GM23248 (cell line): Measurements from ENCODE around the gene MYH15. TPM values are rescaled to one million over a fixed set of nuclear protein-coding genes. Genes with fewer than 3 reads are reported as not detected.

Source experiments
- DNase-seq: peaks from one replicate; pipeline ENCODE4 v3.0.0-alpha.2; 2015
- H2AFZ ChIP-seq: fragments of 200-600 bp; sonication (generic); 2 replicates; pipeline ENCODE4 v1.6.1; 2016; ENCODE audit warnings: antibody characterized with exemption
- H3F3A ChIP-seq: fragments of 200-600 bp; sonication (generic); 2 replicates; pipeline ENCODE4 v1.6.1; 2016; ENCODE audit warnings: mild to moderate bottlenecking, antibody characterized with exemption, mixed run types; ENCODE audit not compliant: insufficient read depth
- H3K27ac ChIP-seq: fragments of 200-600 bp; sonication (generic); 2 replicates; pipeline ENCODE4 v1.5.1; 2016; ENCODE audit warnings: mild to moderate bottlenecking
- H3K27me3 ChIP-seq: fragments of 200-600 bp; sonication (generic); replicated peaks from 2 replicates; pipeline ENCODE4 v1.6.1; 2016; ENCODE audit warnings: mild to moderate bottlenecking; ENCODE audit not compliant: insufficient read depth
- H3K36me3 ChIP-seq: fragments of 200-600 bp; sonication (generic); 2 replicates; pipeline ENCODE4 v1.6.1; 2016; ENCODE audit warnings: low read depth, mild to moderate bottlenecking
- H3K4me1 ChIP-seq: fragments of 200-600 bp; sonication (generic); 2 replicates; pipeline ENCODE4 v1.6.1; 2016; ENCODE audit warnings: mild to moderate bottlenecking; ENCODE audit not compliant: insufficient read depth
- H3K4me2 ChIP-seq: fragments of 200-600 bp; sonication (generic); one replicate; pipeline ENCODE4 v1.6.1; 2016; ENCODE audit warnings: mild to moderate bottlenecking; ENCODE audit not compliant: unreplicated experiment
- H3K4me3 ChIP-seq: fragments of 200-600 bp; sonication (generic); 2 replicates; pipeline ENCODE4 v1.5.1; 2016; ENCODE audit warnings: mild to moderate bottlenecking
- H3K79me2 ChIP-seq: fragments of 200-600 bp; sonication (generic); 2 replicates; pipeline ENCODE4 v1.6.1; 2016; ENCODE audit warnings: mild to moderate bottlenecking; ENCODE audit not compliant: insufficient read depth
- H3K9ac ChIP-seq: fragments of 200-600 bp; sonication (generic); 2 replicates; pipeline ENCODE4 v1.6.1; 2016; ENCODE audit warnings: mild to moderate bottlenecking
- H3K9me2 ChIP-seq: fragments of 200-600 bp; sonication (generic); 2 replicates; pipeline ENCODE4 v1.6.1; 2016; ENCODE audit warnings: mixed run types, mild to moderate bottlenecking, moderate library complexity; ENCODE audit not compliant: insufficient read depth
- H3K9me3 ChIP-seq: fragments of 200-600 bp; sonication (generic); one replicate; pipeline ENCODE4 v1.6.1; 2017; ENCODE audit warnings: low read depth
- H4K20me1 ChIP-seq: fragments of 200-600 bp; sonication (generic); 2 replicates; pipeline ENCODE4 v1.6.0; 2016; ENCODE audit not compliant: insufficient read depth
- EZH2 ChIP-seq: fragments of 200-600 bp; sonication (generic); IDR thresholded peaks from 2 replicates; pipeline ENCODE4 v1.6.1; 2018; ENCODE audit warnings: antibody characterized with exemption, mild to moderate bottlenecking; ENCODE audit not compliant: insufficient read depth, poor library complexity, severe bottlenecking
- EZH2phosphoT487 ChIP-seq: fragments of 200-600 bp; sonication (generic); IDR thresholded peaks from 2 replicates; pipeline ENCODE4 v1.6.1; 2018; ENCODE audit warnings: antibody characterized with exemption, moderate library complexity, mild to moderate bottlenecking, low read depth; ENCODE audit not compliant: insufficient read depth
- WGBS, 2 experiments: methylation state at CpG; one replicate each; pipeline ENCODE4 v1.1.6; 2015 to 2017; ENCODE audit warnings: low lambda C conversion rate in 2 of 2, low coverage in 1 of 2; ENCODE audit errors: missing lambda C conversion rate in 2 of 2; 5-methylcytosine and 5-hydroxymethylcytosine counted together
- in situ Hi-C: fragments of 300-500 bp; cut with MboI; formaldehyde crosslinking; loops from 2 replicates; pipeline ENCODE4 v1.15.0; 2020
- polyA plus RNA-seq: library from polyadenylated mRNA; unstranded; fragments of >200 nt; fragmentation: Nextera tagmentation; extraction: Ambion mirVana; gene quantifications from 2 replicates; pipeline ENCODE4 v1.2.1, GENCODE V29; 2016
- total RNA-seq: library from RNA; depleted of rRNA; stranded (reverse); fragments of >200 nt; shearing (Covaris generic); gene quantifications from 2 replicates; pipeline ENCODE4 v1.2.3, GENCODE V29; 2014

Gene MYH15
- total and polyA plus RNA-seq, 2 experiments from 2014 or later, result 0.08 to 0.11 TPM

GRCh38 chr3:108406063-108406660, 104.2 kb downstream of the MYH15 start:
- no peaks in the 10 kb centered on the region for H3K79me2 ChIP-seq
- H4K20me1 ChIP-seq, result no peaks in the 10 kb centered on the region
- H3K9me2 ChIP-seq, result no peaks in the 10 kb centered on the region
- H3K27me3 ChIP-seq, result no peaks in the 10 kb centered on the region
- TF ChIP-seq EZH2phosphoT487 (no peak), EZH2 (no peak)
- H3K9me3 ChIP-seq, result no peaks in the 10 kb centered on the region
- H2AFZ ChIP-seq, result no peak overlapping the region
- in situ Hi-C loops, result no loop called here
- no peaks in the 10 kb centered on the region for H3F3A ChIP-seq
- H3K4me2 ChIP-seq, result no peak overlapping the region
- no peaks in the 10 kb centered on the region for H3K36me3 ChIP-seq
- no peak overlapping the region for H3K9ac ChIP-seq
- 72 to 75% methylated on average over 3 of the region's 3 CpGs for WGBS, 2 experiments
- H3K27ac ChIP-seq, result no peak overlapping the region
- DNase-seq, result peak; percentile 45
- no peak overlapping the region for H3K4me3 ChIP-seq
- H3K4me1 ChIP-seq, result peaks cover 12% of the 10 kb centered on the region; the same call in 1 of the 2 replicates

DNA sequence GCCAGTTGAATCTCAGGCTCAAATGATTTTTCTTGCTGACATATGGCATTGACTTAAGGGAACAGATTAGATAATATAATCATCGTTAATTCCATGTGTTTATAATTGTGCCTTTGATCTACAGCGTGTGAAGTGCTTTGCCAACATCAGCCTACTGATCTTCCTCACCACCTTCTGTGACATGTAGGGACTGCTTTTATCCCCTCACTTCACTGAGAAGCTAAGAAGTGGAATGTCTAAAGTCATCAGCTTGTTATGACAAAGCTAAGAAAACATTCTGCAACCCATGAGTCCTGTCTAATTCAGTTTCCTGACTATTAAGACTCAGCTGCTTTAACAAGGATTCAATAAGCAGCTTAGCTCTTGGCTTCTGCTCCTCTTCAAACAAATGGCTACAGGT, 106.0 kb downstream of the MYH15 start:
- Histone ChIP-seq H3K4me3 (no peak overlapping the region), H3K79me2 (no peaks in the 10 kb centered on the region), H3K36me3 (no peaks in the 10 kb centered on the region), H3K27ac (no peak overlapping the region), H3K9me3 (no peaks in the 10 kb centered on the region), H2AFZ (no peak overlapping the region), H3K9me2 (no peaks in the 10 kb centered on the region), H3K27me3 (no peaks in the 10 kb centered on the region), H3F3A (no peaks in the 10 kb centered on the region), H3K4me2 (no peak overlapping the region), H4K20me1 (no peaks in the 10 kb centered on the region), H3K9ac (no peak overlapping the region), H3K4me1 (peaks cover 12% of the 10 kb centered on the region; the same call in 1 of the 2 replicates)
- WGBS, 2 experiments, result 93% methylated on average over 2 of the region's 2 CpGs
- DNase-seq, result peak; percentile 28
- in situ Hi-C loops, result no loop called here
- no peak for TF ChIP-seq EZH2
- no peak for TF ChIP-seq EZH2phosphoT487

- in situ Hi-C loops, result no loop called here
- peak; percentile 23 for DNase-seq
- H4K20me1 ChIP-seq, result no peaks in the 10 kb centered on the region
- TF ChIP-seq EZH2phosphoT487 (no peak), EZH2 (no peak)
- no peaks in the 10 kb centered on the region for H3K9me2 ChIP-seq
- no peak overlapping the region for H3K4me2 ChIP-seq
- H3K79me2 ChIP-seq, result no peaks in the 10 kb centered on the region
- H3F3A ChIP-seq, result no peaks in the 10 kb centered on the region
- H3K9me3 ChIP-seq, result no peaks in the 10 kb centered on the region
- no peak overlapping the region for H3K27ac ChIP-seq
- H3K4me1 ChIP-seq, result peaks cover 12% of the 10 kb centered on the region; the same call in 1 of the 2 replicates
- no peak overlapping the region for H2AFZ ChIP-seq
- no peak overlapping the region for H3K4me3 ChIP-seq
- H3K9ac ChIP-seq, result no peak overlapping the region
- H3K27me3 ChIP-seq, result no peaks in the 10 kb centered on the region
- no peaks in the 10 kb centered on the region for H3K36me3 ChIP-seq
- WGBS, 2 experiments, result 95 to 98% methylated on average over 4 of the region's 4 CpGs
Observed at GRCh38 chr3:108403686-108404345, 106.6 kb downstream of the MYH15 start.

DNA sequence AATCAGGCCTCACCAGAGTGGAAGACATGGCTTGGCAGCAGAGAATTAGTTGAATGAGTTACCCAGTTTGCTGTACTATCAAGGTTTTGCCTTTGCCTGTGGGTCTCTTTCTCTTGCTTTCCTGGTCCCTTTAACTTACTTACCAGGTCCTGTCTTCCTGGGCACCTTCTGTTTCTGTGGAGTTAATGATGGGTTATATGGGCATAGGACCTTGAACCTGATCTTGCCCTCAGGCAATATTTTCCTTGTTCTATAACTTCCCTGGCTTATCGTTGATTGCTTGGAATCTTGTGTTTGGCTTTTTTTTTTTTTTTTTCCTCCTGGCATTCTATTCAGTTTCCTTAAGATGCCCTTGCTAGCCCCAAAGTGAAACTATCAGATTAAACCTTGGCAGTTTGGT, 107.2 kb downstream of the MYH15 start:
- Histone ChIP-seq H3K27me3 (no peaks in the 10 kb centered on the region), H3K9me2 (no peaks in the 10 kb centered on the region), H3K4me3 (no peak overlapping the region), H3K79me2 (no peaks in the 10 kb centered on the region), H3K27ac (no peak overlapping the region), H3K36me3 (no peaks in the 10 kb centered on the region), H2AFZ (no peak overlapping the region), H4K20me1 (no peaks in the 10 kb centered on the region), H3K9me3 (no peaks in the 10 kb centered on the region), H3K4me2 (no peak overlapping the region), H3K4me1 (peaks cover 12% of the 10 kb centered on the region; the same call in 1 of the 2 replicates), H3F3A (no peaks in the 10 kb centered on the region), H3K9ac (no peak overlapping the region)
- WGBS, 2 experiments, result 28 to 34% methylated on average over 1 of the region's 1 CpG
- in situ Hi-C loops, result no loop called here
- no peak for DNase-seq
- no peak for TF ChIP-seq EZH2phosphoT487
- no peak for TF ChIP-seq EZH2
